Measurements from ENCODE around the gene NAB1.

NAB1 gene

DNA sequence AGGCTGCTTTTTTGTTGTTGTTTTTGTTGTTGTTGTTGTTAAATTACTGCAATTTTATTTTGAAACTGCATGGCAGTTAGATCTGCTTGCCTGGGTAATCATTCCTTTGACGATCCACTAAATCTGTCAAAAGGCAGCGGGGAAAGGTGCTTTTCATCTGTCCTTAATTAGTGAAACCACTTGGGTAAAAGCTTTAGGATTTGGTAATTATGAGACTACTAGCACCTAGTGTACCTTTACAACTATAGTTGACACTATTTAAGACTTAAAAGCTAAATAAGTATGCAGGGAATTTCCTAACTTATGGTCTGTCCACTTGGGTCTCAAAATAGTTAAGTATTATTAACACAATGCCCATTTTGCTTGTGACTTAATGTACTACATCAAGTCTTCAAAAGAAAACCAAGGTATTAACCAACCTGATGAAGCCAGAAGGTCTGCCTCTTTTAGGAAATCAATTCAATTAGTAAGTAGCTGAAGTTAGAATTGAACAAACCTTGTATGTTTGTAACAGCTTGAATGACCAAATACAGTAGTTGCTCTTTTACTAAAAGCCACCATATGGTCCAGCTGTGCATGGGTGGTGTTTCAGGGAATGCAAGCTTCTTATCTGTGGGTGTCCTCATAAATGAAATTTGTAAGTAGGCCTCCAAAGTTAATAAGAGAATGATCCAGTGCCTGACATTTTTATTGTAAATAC lies 44.8 kb downstream of the NAB1 start:
- no peak for DNase-seq (ENCODE audit: low spot score)
- H3K4me3 ChIP-seq, result no peak overlapping the region
- TF ChIP-seq, protein P1, sequence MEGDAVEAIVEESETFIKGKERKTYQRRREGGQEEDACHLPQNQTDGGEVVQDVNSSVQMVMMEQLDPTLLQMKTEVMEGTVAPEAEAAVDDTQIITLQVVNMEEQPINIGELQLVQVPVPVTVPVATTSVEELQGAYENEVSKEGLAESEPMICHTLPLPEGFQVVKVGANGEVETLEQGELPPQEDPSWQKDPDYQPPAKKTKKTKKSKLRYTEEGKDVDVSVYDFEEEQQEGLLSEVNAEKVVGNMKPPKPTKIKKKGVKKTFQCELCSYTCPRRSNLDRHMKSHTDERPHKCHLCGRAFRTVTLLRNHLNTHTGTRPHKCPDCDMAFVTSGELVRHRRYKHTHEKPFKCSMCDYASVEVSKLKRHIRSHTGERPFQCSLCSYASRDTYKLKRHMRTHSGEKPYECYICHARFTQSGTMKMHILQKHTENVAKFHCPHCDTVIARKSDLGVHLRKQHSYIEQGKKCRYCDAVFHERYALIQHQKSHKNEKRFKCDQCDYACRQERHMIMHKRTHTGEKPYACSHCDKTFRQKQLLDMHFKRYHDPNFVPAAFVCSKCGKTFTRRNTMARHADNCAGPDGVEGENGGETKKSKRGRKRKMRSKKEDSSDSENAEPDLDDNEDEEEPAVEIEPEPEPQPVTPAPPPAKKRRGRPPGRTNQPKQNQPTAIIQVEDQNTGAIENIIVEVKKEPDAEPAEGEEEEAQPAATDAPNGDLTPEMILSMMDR (IDR thresholded peaks at IDR 0.05), result no peak
- no peak overlapping the region for H3K27ac ChIP-seq

DNA sequence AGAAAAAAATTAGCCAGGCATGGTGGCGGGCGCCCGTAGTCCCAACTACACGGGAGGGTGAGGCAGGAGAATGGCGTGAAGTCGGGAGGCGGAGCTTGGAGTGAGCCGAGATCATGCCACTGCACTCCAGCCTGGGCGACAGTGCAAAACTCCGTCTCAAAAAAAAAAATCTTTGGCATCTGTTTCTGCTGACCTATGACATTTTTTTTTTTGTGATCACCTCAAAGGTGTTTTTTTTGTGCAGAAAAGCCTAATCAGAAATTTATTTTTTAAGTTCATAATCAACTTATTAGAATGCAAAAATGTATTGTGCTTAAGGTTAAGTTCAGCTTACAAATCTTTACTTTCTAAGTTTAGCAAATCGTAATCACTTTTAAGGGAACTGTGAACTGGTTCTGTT lies 45.6 kb downstream of the NAB1 start:
- TF ChIP-seq, protein P1 (IDR thresholded peaks at IDR 0.05), result no peak
- no peak overlapping the region for H3K4me3 ChIP-seq
- H3K27ac ChIP-seq, result no peak overlapping the region
- DNase-seq (ENCODE audit: low spot score), result no peak

DNA sequence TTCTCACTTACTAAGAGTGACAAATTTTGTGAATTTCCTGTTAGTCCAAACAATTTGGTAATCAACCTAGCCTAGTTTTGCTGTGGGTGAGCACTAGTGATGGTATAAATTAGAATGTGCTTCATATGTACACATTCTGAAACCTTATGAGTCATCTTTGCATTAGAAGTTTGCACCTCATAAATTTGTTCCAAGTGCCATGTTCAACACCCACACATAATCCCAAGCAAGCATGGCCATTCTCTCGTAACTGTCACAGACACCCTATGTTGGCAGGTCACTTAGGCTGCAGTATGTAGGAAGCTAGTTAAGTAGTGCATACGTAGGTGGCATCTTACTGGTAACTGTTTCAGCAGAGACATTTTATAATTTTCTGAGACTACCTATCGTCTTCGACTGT lies 46.9 kb downstream of the NAB1 start:
- DNase-seq (ENCODE audit: low spot score), result no peak
- Histone ChIP-seq H3K27ac (no peak overlapping the region), H3K4me3 (no peak overlapping the region)
- TF ChIP-seq, protein P1 (IDR thresholded peaks at IDR 0.05), result no peak

DNA sequence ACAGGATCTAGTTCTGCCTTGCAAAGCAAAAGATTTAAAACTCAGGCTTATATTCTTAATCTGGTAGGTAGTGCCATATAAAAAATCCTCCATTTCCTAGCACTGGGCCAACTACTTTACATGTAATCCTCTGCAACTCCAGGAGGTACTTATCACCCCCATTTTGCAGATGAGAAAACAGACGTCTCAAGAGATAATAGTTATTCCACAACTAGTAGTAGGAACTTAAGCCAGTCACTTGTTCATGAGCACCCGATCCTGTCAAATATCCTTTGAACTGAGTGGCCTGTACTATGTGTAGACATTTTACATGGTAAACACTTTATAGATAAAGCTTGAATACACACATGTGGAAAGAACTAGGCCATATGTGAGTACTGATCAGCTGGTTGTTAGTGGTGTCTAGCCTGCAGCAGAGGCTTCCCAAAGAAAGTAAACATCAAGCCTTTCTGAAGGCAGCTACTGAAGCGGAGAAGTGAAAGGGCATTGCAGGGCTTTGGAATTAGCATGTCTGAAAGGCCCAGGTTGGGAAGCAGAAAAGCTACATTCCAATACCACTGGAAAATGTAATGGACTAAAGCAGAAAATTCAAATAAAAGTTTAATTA lies 48.0 kb downstream of the NAB1 start:
- TF ChIP-seq, protein P1 (IDR thresholded peaks at IDR 0.05), result no peak
- no peak for DNase-seq (ENCODE audit: low spot score)
- Histone ChIP-seq H3K4me3 (no peak overlapping the region), H3K27ac (no peak overlapping the region)

DNA sequence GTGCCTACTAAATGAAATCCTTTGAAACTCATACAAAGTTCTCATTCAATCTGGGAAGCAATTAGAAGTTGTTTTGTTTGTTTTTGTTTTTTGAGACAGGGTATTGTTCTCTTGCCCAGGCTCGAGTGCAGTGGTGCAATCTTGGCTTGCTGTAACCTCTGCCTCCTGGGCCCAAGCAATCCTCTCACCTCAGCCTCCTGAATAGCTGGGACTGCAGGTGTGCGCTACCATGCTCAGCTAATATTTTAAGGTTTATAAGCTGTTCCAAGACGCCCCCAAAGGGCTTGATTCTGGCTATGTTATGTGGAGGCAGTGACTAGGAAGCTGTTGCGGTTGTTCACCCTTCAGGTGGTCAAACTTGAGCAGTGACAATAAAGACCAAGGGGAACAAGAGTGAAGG lies 48.5 kb downstream of the NAB1 start:
- H3K4me3 ChIP-seq, result no peak overlapping the region
- TF ChIP-seq, protein P1 (IDR thresholded peaks at IDR 0.05), result no peak
- no peak for DNase-seq (ENCODE audit: low spot score)
- no peak overlapping the region for H3K27ac ChIP-seq

DNA sequence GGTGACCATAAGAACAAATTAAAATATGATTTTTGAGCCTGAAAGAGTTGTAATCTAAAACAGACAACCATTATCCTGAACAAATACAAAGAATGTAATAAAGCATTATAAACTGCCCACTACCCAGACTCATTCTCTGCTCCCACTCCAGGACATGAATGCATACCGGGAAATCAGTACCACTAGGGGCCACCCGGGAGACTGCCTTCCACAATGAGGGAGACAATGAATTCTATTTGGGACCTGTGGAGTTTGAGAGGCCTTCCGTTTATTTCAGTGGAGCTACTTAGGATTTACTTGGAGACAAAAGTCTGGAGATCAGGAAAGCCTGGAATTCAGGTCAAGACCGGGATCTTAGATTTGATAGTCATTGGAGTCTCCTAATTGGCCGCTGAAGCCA lies 50.0 kb downstream of the NAB1 start:
- no peak for DNase-seq (ENCODE audit: low spot score)
- TF ChIP-seq, protein P1 (IDR thresholded peaks at IDR 0.05), result no peak
- no peak overlapping the region for H3K27ac ChIP-seq

DNA sequence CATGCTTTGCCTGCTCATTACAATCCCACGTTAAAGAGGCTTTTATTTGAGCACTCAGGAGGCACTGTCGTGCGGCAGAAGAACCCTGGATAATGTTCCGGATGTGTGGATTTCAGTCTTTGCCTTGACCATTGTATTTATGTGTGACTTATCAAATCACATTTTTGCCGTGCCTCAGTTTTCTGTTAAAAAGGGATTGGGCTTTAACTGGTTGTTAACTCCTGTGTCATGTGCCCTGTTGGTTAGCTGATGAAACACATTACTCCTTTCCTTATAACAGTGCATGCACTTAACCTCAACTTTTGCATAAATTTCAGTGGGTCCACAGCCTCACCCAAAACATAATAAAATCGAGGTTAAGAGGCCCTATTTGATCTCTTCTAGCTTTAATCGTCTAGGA lies 52.7 kb downstream of the NAB1 start:
- Histone ChIP-seq H3K4me3 (no peak overlapping the region), H3K27ac (no peak overlapping the region)
- TF ChIP-seq, protein P1 (IDR thresholded peaks at IDR 0.05), result no peak
- no peak for DNase-seq (ENCODE audit: low spot score)

More for the DNA sequence above, 50.0 kb downstream of the NAB1 start:
- H3K4me3 ChIP-seq, result no peak overlapping the region

Data from coronary artery (tissue), 2 donors.